GM23338 (cell line): ENCODE data around the gene NAA20. TPM values are rescaled to one million over a fixed set of nuclear protein-coding genes. Genes with fewer than 3 reads are reported as not detected.
A peak's percentile ranks its signal among the peaks of the same experiment; 100 is the strongest.
"Not testable (repeated sequence)": the region's sequence is repeated elsewhere in the genome, so short reads cannot be mapped to it uniquely, and the experiment has no call there.

Experiments used
- ATAC-seq: fragments of 200-7000 bp; cut with Tn5 transposase; 3 replicates; pipeline ENCODE4 v1.9.1; 2020
- DNase-seq: peaks from one replicate; pipeline ENCODE4 v3.0.0-alpha.2; 2015; ENCODE audit warnings: low spot score
- H2AFZ ChIP-seq: fragments of 200-600 bp; sonication (generic); 2 replicates; pipeline ENCODE4 v1.8.0; 2016; ENCODE audit warnings: antibody characterized with exemption, mild to moderate bottlenecking, moderate library complexity
- H3F3A ChIP-seq: fragments of 200-600 bp; sonication (generic); replicated peaks from 2 replicates; pipeline ENCODE4 v1.8.0; 2017; ENCODE audit warnings: antibody characterized with exemption, mixed run types, low read depth
- H3K27ac ChIP-seq: fragments of 200-600 bp; sonication (generic); 2 replicates; pipeline ENCODE4 v1.6.1; 2016; ENCODE audit warnings: low read depth
- H3K27me3 ChIP-seq: fragments of 200-600 bp; sonication (generic); 2 replicates; pipeline ENCODE4 v1.8.0; 2016; ENCODE audit warnings: mild to moderate bottlenecking, mixed run types, moderate library complexity; ENCODE audit not compliant: insufficient read depth
- H3K36me3 ChIP-seq: fragments of 200-600 bp; sonication (generic); 2 replicates; pipeline ENCODE4 v1.8.0; 2016; ENCODE audit warnings: mild to moderate bottlenecking; ENCODE audit not compliant: insufficient read depth
- H3K4me1 ChIP-seq: fragments of 200-600 bp; sonication (generic); 2 replicates; pipeline ENCODE4 v1.8.0; 2016; ENCODE audit warnings: mild to moderate bottlenecking, moderate library complexity; ENCODE audit not compliant: insufficient read depth
- H3K4me2 ChIP-seq: fragments of 200-600 bp; sonication (generic); 2 replicates; pipeline ENCODE4 v1.7.1; 2017; ENCODE audit warnings: mixed run types
- H3K4me3 ChIP-seq: fragments of 200-600 bp; sonication (generic); 2 replicates; pipeline ENCODE4 v1.6.1; 2016; ENCODE audit warnings: mixed run types
- H3K79me2 ChIP-seq: fragments of 200-600 bp; sonication (generic); replicated peaks from 2 replicates; pipeline ENCODE4 v1.8.0; 2017; ENCODE audit warnings: mild to moderate bottlenecking; ENCODE audit not compliant: insufficient read depth
- H3K9me2 ChIP-seq: fragments of 200-600 bp; sonication (generic); 2 replicates; pipeline ENCODE4 v1.8.0; 2017; ENCODE audit not compliant: insufficient read depth
- H4K20me1 ChIP-seq: fragments of 200-600 bp; sonication (generic); replicated peaks from 2 replicates; pipeline ENCODE4 v1.8.0; 2017; ENCODE audit warnings: mild to moderate bottlenecking; ENCODE audit not compliant: insufficient read depth
- H3K27ac Mint-ChIP-seq: 2 replicates; pipeline ENCODE4 v1.8.0; 2020; ENCODE audit warnings: inconsistent platforms, mild to moderate bottlenecking, moderate library complexity, mixed read lengths
- H3K27me3 Mint-ChIP-seq: 3 replicates; pipeline ENCODE4 v1.8.0; 2022; ENCODE audit warnings: low read depth, mild to moderate bottlenecking, moderate library complexity, mixed read lengths, inconsistent platforms; ENCODE audit not compliant: insufficient read depth, poor library complexity
- H3K36me3 Mint-ChIP-seq: 3 replicates; pipeline ENCODE4 v1.8.0; 2021; ENCODE audit warnings: low read depth, mild to moderate bottlenecking, inconsistent platforms, moderate library complexity, mixed read lengths
- H3K4me1 Mint-ChIP-seq: 3 replicates; pipeline ENCODE4 v1.8.0; 2020; ENCODE audit warnings: mild to moderate bottlenecking, inconsistent platforms, mixed read lengths
- H3K4me3 Mint-ChIP-seq: 3 replicates; pipeline ENCODE4 v1.8.0; 2021; ENCODE audit warnings: moderate library complexity, mild to moderate bottlenecking, inconsistent platforms, mixed read lengths
- H3K9me3 Mint-ChIP-seq: 3 replicates; pipeline ENCODE4 v1.8.0; 2020; ENCODE audit warnings: moderate library complexity, mild to moderate bottlenecking, inconsistent platforms, mixed read lengths
- CREB1 ChIP-seq: fragments of 250-450 bp; sonication (Bioruptor Pico); IDR thresholded peaks from 2 replicates; pipeline ENCODE4 v1.5.0; 2020; ENCODE audit warnings: low read depth, mild to moderate bottlenecking, moderate library complexity
- EZH2 ChIP-seq: fragments of 200-600 bp; sonication (generic); IDR thresholded peaks from one replicate; pipeline ENCODE4 v1.8.0; 2017; ENCODE audit warnings: antibody characterized with exemption, mild to moderate bottlenecking, low read depth; ENCODE audit not compliant: unreplicated experiment
- EZH2phosphoT487 ChIP-seq: fragments of 200-600 bp; sonication (generic); IDR thresholded peaks from one replicate; pipeline ENCODE4 v1.8.1; 2018; ENCODE audit warnings: antibody characterized with exemption; ENCODE audit not compliant: unreplicated experiment
- STAT1 ChIP-seq: IDR thresholded peaks from one replicate; pipeline ENCODE4 v1.6.1; 2016; ENCODE audit warnings: antibody characterized with exemption; ENCODE audit not compliant: unreplicated experiment
- polyA plus RNA-seq: library from polyadenylated mRNA; unstranded; fragments of >200 nt; fragmentation: Nextera tagmentation; extraction: Ambion mirVana; gene quantifications from 2 replicates; pipeline ENCODE4 v1.2.1, GENCODE V29; 2016
- total RNA-seq: library from RNA; depleted of rRNA; stranded (reverse); fragments of >200 nt; shearing (Covaris generic); gene quantifications from 2 replicates; pipeline ENCODE4 v1.2.3, GENCODE V29; 2014
- TF ChIP-seq, protein P1 (sequence below), 2 experiments: fragments of 200-600 bp in 1 of 2; sonication (generic) in 1 of 2; conservative IDR thresholded peaks; 2 replicates each; pipeline versions ENCODE4 v1.5.1 to v1.6.1; 2016 to 2017; ENCODE audit warnings: antibody characterized with exemption in 2 of 2, low read depth in 2 of 2, mild to moderate bottlenecking in 2 of 2, moderate library complexity in 1 of 2

NAA20 gene
- total and polyA plus RNA-seq, 2 experiments from 2014 or later, result 28.7 to 117 TPM

DNA sequence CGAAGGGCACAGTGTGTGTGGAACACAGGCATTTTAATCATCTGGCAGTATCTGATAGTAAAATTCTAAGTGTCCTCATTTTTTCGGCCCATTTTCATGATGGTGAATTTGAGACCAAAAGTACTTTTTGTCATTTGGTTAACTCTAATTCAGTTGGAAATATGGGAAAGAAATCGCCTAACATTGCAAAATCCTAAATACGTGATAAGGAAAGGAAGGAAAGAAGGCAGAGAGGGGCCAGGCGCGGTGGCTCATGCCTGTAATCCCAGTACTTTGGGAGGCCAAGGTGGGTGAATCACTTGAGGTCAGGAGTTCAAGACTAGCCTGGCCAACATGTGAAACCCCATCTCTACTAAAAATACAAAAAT lies 13.2 kb upstream of the NAA20 start:
- DNase-seq, H3K36me3 ChIP-seq, ATAC-seq, H3F3A ChIP-seq, H3K9me3 Mint-ChIP-seq, H3K27ac Mint-ChIP-seq, H4K20me1 ChIP-seq, H3K27ac ChIP-seq, H3K27me3 ChIP-seq, H3K4me3 ChIP-seq, H3K4me2 ChIP-seq, H3K27me3 Mint-ChIP-seq, H3K79me2 ChIP-seq, H3K4me1 ChIP-seq, H3K36me3 Mint-ChIP-seq, H3K4me1 Mint-ChIP-seq, H3K9me2 ChIP-seq, H3K4me3 Mint-ChIP-seq: not testable (repeated sequence)
- peak overlapping the region; percentile 43; the same call in 1 of the 2 replicates for H2AFZ ChIP-seq

- H3K9me2 ChIP-seq, result no peaks in the 10 kb centered on the region
- no peaks in the 10 kb centered on the region for H3K36me3 ChIP-seq
- H3F3A ChIP-seq, result no peaks in the 10 kb centered on the region
- ATAC-seq (no peak), DNase-seq (no peak)
- no peak overlapping the region for H3K27ac Mint-ChIP-seq
- no peaks in the 10 kb centered on the region for H3K36me3 Mint-ChIP-seq
- no peaks in the 10 kb centered on the region for H3K9me3 Mint-ChIP-seq
- peaks cover 6% of the 10 kb centered on the region for H3K27me3 Mint-ChIP-seq
- no peaks in the 10 kb centered on the region for H4K20me1 ChIP-seq
- H3K4me3 ChIP-seq, result no peak overlapping the region
- peaks cover 3% of the 10 kb centered on the region; the same call in 1 of the 2 replicates for H3K4me1 ChIP-seq
- no peaks in the 10 kb centered on the region for H3K27me3 ChIP-seq
- no peak overlapping the region for H3K4me3 Mint-ChIP-seq
- H3K4me1 Mint-ChIP-seq, result peaks cover 14% of the 10 kb centered on the region
- TF ChIP-seq EZH2phosphoT487, result no peak
- no peak for TF ChIP-seq STAT1
- H2AFZ ChIP-seq, result no peak overlapping the region
- no peak overlapping the region for H3K27ac ChIP-seq
- no peaks in the 10 kb centered on the region for H3K79me2 ChIP-seq
- H3K4me2 ChIP-seq, result no peak overlapping the region
Measured at GRCh38 chr20:20005342-20005741, 11.8 kb upstream of the NAA20 start.

DNA sequence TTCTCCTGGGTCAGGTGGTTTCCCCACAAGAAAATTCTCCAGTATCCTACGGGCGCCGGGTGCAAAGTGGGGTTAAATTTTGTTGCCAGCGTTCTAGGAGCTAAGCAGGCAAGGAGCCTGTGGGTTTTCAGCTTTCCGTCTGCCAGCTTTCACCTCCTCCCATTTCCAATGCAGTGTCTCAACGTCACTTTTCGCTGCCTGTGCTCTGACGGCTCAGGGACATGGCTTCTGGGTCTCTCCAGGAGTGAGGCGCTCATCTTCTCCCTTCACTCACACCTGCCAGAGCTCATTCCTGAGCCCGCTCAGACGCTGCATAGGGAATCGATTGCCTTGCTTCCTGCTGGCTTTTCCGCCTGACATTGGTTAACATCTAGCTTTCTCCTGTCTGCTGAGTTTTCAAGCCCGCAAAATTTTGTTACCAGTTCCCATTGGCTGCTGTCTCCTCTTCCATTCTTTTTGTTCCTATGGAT lies 7.3 kb upstream of the NAA20 start:
- peak; percentile 65 for DNase-seq
- ATAC-seq, result peak; percentile 95

GRCh38 chr20:20010639-20011500 lies 6.3 kb upstream of the NAA20 start:
- no peak for ATAC-seq
- TF ChIP-seq, protein P1, sequence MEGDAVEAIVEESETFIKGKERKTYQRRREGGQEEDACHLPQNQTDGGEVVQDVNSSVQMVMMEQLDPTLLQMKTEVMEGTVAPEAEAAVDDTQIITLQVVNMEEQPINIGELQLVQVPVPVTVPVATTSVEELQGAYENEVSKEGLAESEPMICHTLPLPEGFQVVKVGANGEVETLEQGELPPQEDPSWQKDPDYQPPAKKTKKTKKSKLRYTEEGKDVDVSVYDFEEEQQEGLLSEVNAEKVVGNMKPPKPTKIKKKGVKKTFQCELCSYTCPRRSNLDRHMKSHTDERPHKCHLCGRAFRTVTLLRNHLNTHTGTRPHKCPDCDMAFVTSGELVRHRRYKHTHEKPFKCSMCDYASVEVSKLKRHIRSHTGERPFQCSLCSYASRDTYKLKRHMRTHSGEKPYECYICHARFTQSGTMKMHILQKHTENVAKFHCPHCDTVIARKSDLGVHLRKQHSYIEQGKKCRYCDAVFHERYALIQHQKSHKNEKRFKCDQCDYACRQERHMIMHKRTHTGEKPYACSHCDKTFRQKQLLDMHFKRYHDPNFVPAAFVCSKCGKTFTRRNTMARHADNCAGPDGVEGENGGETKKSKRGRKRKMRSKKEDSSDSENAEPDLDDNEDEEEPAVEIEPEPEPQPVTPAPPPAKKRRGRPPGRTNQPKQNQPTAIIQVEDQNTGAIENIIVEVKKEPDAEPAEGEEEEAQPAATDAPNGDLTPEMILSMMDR (conservative IDR thresholded peaks at IDR 0.05; ENCODE audit: low read depth in 2 of 2), result no peak

More for the DNA sequence above, 7.3 kb upstream of the NAA20 start:
- no peaks in the 10 kb centered on the region for H3K9me3 Mint-ChIP-seq
- H3K4me1 ChIP-seq, result peaks cover 13% of the 10 kb centered on the region
- peaks cover 12% of the 10 kb centered on the region for H3K4me1 Mint-ChIP-seq
- no peak overlapping the region for H3K27ac ChIP-seq
- H3K4me2 ChIP-seq, result 0 out of 2 replicates have a peak overlapping the region, but pooled peaks have one; percentile 27
- H3K9me2 ChIP-seq, result no peaks in the 10 kb centered on the region
- H3K27ac Mint-ChIP-seq, result peak overlapping the region; percentile 89
- H3K79me2 ChIP-seq, result no peaks in the 10 kb centered on the region
- H3K27me3 Mint-ChIP-seq, result peaks cover 7% of the 10 kb centered on the region
- no peaks in the 10 kb centered on the region for H3K36me3 ChIP-seq
- H3K4me3 Mint-ChIP-seq, result peak overlapping the region; percentile 53
- H3K36me3 Mint-ChIP-seq, result no peaks in the 10 kb centered on the region
- no peaks in the 10 kb centered on the region for H3K27me3 ChIP-seq
- 0 out of 2 replicates have a peak overlapping the region, but pooled peaks have one; percentile 11 for H3K4me3 ChIP-seq
- TF ChIP-seq EZH2 (no peak), CREB1 (CRISPR knock-in tag) (0 out of 2 replicates have a peak, but pooled peaks have one; percentile 28)
- H3F3A ChIP-seq, result no peaks in the 10 kb centered on the region
- no peaks in the 10 kb centered on the region for H4K20me1 ChIP-seq
- peak overlapping the region; percentile 94 for H2AFZ ChIP-seq

More at GRCh38 chr20:20010639-20011500, 6.3 kb upstream of the NAA20 start:
- Histone ChIP-seq H2AFZ (peak overlapping the region; percentile 33; the same call in 1 of the 2 replicates), H4K20me1 (no peaks in the 10 kb centered on the region), H3K4me3 (no peak overlapping the region), H3K9me2 (no peaks in the 10 kb centered on the region), H3K4me1 (peaks cover 13% of the 10 kb centered on the region), H3F3A (no peaks in the 10 kb centered on the region), H3K79me2 (no peaks in the 10 kb centered on the region), H3K36me3 (no peaks in the 10 kb centered on the region), H3K4me2 (no peak overlapping the region), H3K27me3 (no peaks in the 10 kb centered on the region), H3K27ac (no peak overlapping the region)
- Mint-ChIP-seq H3K9me3 (no peaks in the 10 kb centered on the region), H3K4me3 (no peak overlapping the region), H3K36me3 (no peaks in the 10 kb centered on the region), H3K27ac (no peak overlapping the region), H3K4me1 (peaks cover 12% of the 10 kb centered on the region), H3K27me3 (peaks cover 4% of the 10 kb centered on the region)
- no peak for DNase-seq
